ENCODE measurements around the gene STIM2.

Gene STIM2

DNA sequence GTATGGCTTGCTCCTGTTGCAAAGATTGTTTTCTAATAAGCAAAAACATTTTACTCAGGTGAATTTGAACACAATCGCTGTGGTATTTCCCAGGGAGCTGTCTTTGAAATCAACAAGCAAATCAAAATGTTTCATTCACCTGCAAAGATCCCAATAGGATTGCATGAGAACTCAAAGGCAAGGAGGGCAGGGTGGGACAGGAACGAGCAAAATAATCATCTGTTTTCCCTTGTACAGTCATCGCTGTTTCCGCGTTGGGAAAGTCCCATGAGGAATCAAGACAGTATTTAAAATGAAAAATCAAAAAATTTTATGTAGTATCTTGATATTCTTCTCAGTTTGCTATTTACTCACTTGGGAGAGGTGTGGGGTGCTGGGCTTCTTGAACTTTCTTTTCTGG is 198.8 kb downstream of the STIM2 start:
- TF ChIP-seq, protein P1, sequence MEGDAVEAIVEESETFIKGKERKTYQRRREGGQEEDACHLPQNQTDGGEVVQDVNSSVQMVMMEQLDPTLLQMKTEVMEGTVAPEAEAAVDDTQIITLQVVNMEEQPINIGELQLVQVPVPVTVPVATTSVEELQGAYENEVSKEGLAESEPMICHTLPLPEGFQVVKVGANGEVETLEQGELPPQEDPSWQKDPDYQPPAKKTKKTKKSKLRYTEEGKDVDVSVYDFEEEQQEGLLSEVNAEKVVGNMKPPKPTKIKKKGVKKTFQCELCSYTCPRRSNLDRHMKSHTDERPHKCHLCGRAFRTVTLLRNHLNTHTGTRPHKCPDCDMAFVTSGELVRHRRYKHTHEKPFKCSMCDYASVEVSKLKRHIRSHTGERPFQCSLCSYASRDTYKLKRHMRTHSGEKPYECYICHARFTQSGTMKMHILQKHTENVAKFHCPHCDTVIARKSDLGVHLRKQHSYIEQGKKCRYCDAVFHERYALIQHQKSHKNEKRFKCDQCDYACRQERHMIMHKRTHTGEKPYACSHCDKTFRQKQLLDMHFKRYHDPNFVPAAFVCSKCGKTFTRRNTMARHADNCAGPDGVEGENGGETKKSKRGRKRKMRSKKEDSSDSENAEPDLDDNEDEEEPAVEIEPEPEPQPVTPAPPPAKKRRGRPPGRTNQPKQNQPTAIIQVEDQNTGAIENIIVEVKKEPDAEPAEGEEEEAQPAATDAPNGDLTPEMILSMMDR (IDR thresholded peaks at IDR 0.05; ENCODE audit: extremely low read depth, insufficient read depth, missing control alignments), result no peak
- in situ Hi-C loops (cut with MboI; ENCODE audit: low pct_unique_long_range_greater_than_20kb, low sequenced_read_pairs, unreplicated experiment), result no loop called here
- DNase-seq (ENCODE audit: low spot score), result no peak

DNA sequence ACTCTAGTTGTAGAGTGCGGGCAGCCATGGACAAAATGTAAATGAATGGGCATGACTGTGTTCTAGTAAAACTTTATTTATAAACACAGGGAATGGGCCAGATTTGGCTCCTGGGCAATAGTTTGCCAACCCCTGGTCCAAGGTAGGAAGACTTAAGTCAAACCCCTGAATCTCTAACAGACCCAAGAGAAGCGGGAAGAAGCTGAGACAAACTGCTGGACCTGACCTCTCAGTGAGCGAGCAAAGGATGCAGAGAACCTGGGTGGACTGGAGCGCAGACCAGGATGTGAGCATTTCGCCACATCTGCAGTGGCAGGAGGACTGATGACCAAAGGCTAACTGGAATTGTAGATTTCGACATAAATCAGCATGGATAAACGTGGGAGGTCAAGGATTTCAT is 201.6 kb downstream of the STIM2 start:
- in situ Hi-C loops (cut with MboI; ENCODE audit: low pct_unique_long_range_greater_than_20kb, low sequenced_read_pairs, unreplicated experiment), result no loop called here
- TF ChIP-seq, protein P1 (IDR thresholded peaks at IDR 0.05; ENCODE audit: extremely low read depth, insufficient read depth, missing control alignments), result no peak
- no peak for DNase-seq (ENCODE audit: low spot score)

DNA sequence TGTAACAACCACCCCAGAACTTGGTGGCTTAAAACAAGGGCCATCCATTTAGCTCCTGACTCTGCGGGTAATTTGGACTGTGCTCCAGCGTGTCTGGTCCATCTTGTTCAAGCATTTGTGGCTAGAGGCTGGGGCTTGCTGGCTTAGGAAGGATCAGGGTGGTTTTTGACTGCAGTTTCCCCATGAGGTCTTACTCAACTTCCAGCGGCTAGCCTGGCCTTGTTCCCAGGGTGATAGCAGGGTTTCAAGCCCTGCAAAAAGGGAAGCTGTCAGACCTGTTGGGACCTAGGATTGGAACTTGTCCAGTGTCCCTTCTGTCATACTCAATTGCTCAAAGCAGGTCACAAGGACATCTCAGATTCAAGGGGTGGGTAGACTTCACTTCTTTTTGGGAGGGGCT is 205.9 kb downstream of the STIM2 start:
- no peak for DNase-seq (ENCODE audit: low spot score)
- TF ChIP-seq, protein P1 (IDR thresholded peaks at IDR 0.05; ENCODE audit: extremely low read depth, insufficient read depth, missing control alignments), result no peak
- in situ Hi-C loops (cut with MboI; ENCODE audit: low pct_unique_long_range_greater_than_20kb, low sequenced_read_pairs, unreplicated experiment), result no loop called here

DNA sequence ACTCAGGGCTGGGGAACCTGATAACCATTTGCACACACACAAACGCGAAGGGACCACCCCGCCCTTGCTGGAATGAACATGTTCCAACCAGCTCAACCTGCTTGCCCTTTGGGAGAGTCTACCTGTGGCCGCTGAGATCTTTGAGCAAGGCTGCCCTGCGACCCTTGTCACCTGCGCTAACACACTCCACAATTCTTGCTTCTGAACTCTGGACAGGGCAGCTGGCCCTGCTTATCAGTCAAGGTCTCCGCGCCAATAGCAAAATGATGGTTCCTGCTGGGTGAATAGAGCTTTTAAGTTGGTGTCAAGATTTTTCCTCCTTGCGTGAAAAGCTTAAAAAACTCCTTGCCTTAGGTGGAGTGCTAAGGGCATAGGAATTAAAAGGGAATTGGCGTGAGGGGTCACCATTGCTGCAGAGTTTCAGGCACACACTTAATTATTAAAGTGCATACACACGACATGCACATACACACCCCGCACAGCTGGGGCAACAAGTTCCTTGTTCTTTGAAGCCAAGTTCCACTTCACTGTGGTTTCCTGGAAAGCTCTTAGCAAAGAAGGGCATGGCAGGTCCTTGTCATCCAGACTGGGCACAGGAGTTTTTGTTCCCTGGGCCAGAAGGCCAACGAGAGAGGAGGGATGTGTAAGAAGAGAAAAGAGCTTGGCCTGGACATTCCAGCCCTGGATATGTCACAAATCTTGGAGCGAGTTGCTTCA is 207.7 kb downstream of the STIM2 start:
- DNase-seq (ENCODE audit: low spot score), result no peak
- in situ Hi-C loops (cut with MboI; ENCODE audit: low pct_unique_long_range_greater_than_20kb, low sequenced_read_pairs, unreplicated experiment), result no loop called here
- TF ChIP-seq, protein P1 (IDR thresholded peaks at IDR 0.05; ENCODE audit: extremely low read depth, insufficient read depth, missing control alignments), result no peak

Measured in GM13977 (cell line).